ENCODE measurements around the gene USP9X. TPM values are rescaled to one million over a fixed set of nuclear protein-coding genes. Genes with fewer than 3 reads are reported as not detected.
"Not testable (repeated sequence)": the region's sequence is repeated elsewhere in the genome, so short reads cannot be mapped to it uniquely, and the experiment has no call there.

Gene USP9X
- polyA plus RNA-seq, 12 donors: 38.8 to 61.9 (median 53.1) TPM; not detected in 1

DNA sequence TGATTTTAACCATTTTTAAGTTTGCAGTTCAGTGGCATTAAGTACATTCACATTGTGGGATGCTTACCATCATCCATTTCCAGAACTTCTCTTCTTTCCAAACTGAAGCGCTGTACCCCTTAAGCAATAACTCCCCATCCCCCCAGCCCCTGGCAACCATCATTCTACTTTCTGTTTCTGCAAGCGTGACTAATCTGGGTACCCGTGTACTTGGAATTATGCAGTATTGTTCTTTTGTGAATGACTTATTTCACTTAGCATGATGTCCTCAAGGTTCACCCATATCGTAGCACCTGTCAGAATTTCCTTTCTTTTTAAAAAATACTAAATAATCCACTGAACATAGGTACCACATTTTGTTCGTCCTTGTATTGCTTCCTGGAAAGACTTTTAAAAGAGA, 32.9 kb downstream of the USP9X start:
- no peak for DNase-seq

DNA sequence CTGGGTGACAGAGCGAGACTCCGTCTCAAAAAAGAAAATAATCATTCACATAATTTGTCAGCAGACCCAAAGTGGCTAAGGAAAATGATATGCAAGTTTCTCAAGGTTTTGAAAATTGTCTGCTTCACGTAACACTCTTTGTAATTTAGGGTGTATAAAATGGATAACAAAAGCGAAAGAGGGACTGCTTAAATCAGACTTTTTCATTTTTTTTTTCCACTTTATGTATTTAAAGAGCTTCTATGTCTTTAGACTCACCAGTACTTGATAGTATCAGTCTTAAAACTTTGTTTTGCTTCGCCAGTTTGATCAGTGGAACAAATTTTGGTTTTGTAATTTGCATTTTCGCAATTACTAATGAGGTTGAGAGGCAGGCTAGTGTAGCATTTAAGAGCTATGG, 34.6 kb downstream of the USP9X start:
- DNase-seq: no peak

- DNase-seq: no peak
Measured at GRCh38 chrX:41121766-41122165, 36.5 kb downstream of the USP9X start.

DNA sequence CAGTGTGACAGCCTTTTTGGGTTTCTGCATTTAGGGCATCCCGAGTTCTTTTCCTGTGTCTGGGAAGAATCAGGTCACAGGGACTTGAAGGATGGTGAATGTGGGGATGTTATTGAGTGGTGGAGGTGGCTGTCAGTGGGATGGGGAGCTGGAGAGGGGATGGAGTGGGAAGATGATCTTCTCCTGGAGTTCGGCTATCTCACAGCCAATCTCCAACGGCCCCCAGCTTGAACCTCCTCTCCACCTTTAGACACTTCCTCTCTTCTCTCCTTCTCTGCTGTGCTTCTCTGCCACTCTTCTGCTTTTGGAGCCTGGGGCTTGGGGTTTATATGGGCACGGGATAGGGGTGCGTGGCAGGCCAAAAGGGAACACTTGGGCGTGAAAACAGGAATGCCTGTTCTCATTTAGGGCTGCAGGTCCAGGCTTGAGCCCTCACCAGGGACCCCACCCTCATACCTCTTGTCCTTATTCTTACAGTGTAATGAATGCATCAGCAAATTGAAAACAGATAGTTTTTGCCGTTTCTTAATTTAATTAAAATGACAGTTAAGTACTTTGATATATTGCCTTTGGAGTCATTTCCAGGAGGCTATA, 37.5 kb downstream of the USP9X start:
- DNase-seq: no peak

DNA sequence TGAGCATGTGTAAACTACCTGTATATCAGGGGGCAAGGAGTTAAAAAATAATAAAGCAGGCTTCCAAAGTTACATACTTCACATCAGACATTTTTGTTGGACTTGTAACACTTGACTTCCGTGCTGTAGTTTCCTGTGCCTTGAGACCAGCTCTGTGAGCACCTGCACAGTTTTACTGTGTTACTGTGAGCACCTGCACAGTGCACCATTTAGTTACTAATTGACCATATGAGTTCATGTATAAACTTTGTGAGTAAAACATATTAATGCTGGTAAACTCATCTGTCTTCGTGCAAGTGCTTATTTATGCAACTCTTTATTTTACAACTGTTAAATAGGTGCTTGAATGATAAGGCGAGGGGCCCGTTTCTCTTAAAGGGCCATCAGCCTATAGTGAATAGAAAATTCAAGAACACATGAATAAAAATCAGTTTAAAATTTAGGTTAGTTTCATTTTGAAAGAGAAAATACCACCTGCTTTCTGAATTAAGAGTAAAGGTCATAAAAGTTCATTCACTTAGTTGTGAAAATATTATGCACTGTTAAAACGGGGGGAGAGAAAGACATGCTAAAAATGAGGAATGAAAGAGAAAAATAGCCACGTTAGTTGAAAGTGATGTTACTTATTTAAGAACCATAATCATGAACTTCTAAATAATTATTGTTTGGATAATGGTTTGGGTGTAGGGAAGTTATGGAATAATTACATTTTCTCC, 42.4 kb downstream of the USP9X start:
- DNase-seq: no peak

- no peak for DNase-seq
Measured at GRCh38 chrX:41128955-41129354, 43.7 kb downstream of the USP9X start.

DNA sequence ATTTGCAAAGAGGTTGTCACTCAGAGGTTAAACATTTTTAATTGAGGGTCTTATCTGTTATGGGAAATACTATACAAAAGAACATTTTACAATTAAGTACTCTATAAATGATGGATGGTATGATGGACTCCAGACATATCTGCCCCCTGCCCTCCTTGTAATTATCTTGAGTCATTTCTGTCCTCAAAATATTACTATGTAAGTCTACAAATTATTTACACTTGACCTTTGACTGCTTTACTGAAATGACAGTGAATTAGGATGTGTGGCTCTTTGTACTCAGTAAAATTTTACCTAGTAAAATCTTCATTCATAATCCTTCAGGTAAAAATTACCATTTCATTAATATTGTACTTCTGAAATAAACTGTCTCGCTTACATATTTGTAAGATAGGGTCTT, 46.5 kb downstream of the USP9X start:
- no peak for DNase-seq

- DNase-seq: no peak
Measured at GRCh38 chrX:41133551-41133950, 48.3 kb downstream of the USP9X start.

- no peak for DNase-seq
Measured at GRCh38 chrX:41137589-41137988, 52.3 kb downstream of the USP9X start.

DNA sequence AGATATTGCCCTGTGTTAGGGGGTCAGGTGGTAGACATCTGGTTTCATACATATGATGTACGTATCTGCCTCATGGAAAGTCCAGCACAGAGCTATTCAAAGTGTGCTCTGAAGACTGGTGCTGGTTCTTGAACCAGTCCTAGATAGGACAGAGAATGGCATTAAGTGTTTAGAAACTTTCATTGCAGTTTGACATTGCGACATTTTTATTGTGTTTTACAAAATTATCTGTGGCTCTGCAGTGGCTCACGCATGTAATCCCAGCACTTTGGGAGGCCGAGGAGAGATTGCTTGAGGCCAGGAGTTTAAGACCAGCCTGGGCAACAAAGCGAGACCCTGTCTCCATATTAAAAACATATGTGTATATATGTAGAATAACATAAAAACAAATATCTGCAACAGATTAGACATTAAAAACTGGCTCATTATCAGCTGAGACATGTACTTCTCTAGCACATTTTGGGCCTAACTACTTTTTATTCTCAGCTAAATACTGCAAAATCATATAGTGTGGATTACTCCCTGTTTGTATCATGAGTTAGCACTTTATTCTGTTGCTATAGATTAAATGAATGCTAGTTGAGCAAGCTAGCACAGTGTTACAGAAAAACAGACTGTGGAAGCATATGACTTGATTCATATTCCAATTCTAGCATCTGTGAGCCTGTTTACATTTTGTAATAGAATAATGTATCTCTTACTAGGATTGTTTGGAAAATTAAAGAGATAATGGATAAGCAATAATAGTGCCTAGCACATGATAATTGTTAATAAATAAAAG, 57.1 kb downstream of the USP9X start:
- DNase-seq: no peak

- no peak for DNase-seq
Measured at GRCh38 chrX:41144873-41145272, 59.6 kb downstream of the USP9X start.

GRCh38 chrX:41145920-41146608, 60.8 kb downstream of the USP9X start:
- DNase-seq: no peak

DNA sequence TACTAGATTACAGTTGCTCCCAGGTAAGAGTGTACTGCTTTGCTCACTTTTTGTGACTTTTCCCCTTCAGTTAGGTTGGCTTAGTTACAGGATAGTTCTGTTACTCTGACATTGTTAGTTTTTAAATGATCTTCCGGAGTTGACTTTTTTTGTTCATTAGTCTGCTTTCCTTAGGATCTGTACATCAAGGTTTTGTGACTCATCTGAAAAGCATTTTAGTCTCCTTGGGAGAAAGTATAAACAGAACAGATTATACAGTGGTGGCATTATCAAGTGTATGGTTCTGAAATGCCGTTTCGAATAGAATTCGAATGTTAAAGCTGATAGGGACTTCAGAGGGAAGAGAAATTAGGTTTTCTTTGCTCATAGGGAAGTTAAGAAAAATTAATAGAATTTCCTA, 63.3 kb downstream of the USP9X start:
- DNase-seq: no peak

GRCh38 chrX:41150043-41150442, 64.8 kb downstream of the USP9X start:
- no peak for DNase-seq

DNA sequence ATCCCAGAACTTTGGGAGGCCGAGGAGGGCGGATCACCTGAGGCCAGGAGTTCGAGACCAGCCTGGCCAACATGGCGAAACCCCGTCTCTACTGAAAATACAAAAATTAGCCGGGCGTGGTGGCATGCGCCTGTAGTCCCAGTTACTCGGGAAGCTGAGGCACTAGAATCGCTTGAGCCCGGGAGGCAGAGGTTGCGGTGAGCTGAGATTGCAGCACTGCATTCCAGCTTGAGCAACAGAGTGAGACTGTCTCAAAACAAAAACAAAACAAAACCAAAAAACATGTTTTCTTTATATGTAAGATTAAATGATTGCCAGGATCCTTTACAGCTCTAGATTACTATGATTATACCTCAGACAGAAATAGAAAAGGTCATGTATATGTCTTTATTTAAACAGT, 66.5 kb downstream of the USP9X start:
- DNase-seq: not testable (repeated sequence)

DNA sequence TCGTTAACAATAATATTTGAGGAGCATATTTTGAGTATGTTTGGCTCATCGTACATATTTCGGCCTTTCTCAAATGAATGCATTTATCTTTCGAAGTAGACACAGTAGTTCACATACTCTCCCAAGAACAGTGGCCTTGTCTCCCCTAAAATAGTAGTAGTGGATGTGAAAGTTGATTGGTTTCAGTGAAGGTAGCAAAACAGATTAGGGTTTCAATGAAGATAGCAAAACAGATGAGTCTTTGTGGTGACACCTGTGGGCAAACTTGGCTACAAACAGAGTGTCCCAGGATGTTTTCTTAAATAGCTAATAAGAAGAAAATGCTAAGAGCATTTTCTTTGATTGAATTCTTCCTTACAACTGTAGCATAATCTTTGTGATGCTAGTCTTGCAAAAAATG, 67.0 kb downstream of the USP9X start:
- DNase-seq: no peak

GRCh38 chrX:41153448-41153847, 68.2 kb downstream of the USP9X start:
- DNase-seq: no peak

GRCh38 chrX:41153957-41154356, 68.7 kb downstream of the USP9X start:
- DNase-seq: no peak

GRCh38 chrX:41164449-41164848, 79.2 kb downstream of the USP9X start:
- no peak for DNase-seq

- no peak for DNase-seq
Measured at GRCh38 chrX:41167888-41168287, 82.6 kb downstream of the USP9X start.

DNA sequence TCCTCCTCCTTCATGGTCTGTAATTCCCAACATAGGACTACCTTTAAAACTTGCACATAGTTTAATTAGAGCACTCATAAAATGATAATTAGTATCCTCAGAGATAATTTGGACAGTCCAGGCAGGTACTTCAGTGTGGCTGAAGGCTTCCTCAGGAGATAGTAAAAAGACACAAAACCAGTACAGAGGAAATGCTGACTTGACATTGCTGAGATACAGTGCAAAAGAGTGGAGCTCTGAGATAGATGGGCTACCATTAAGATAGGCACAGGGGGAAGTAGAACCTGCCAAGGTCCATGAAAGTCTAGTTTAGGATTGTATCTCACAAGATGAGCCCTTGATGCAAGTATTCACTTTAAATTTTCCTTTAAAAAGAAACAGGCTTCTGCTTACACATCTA, 91.0 kb downstream of the USP9X start:
- no peak for DNase-seq

DNA sequence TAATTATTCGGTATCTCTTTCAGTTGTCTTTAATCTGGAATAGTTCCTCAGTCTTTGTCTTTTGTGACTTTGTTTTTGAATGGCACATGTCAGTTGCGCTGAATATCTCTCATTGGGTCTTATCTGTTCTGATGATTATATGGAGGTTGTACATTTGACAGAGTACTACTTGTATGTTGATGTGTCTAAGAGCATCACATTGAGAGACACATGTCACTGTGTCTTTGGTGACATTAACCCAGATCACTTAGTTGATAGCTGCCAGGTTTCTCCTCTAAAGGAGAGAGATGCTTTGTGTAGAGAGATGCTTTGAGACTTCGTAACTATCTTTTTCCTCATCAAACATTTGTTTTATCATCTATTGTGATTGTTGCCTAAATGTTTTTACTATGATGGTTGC, 92.1 kb downstream of the USP9X start:
- no peak for DNase-seq

GRCh38 chrX:41178201-41178600, 93.0 kb downstream of the USP9X start:
- DNase-seq: no peak

Data from muscle of arm (tissue), 12 donors.